GM21381 (cell line): ENCODE measurements around the gene SSBP3.

Experiments used
- ATAC-seq: cut with Tn5 transposase; IDR thresholded peaks from one replicate; pipeline ENCODE4 v1.9.1; 2021; ENCODE audit warnings: mild to moderate bottlenecking, moderate library complexity; ENCODE audit not compliant: unreplicated experiment

The SSBP3 gene

DNA sequence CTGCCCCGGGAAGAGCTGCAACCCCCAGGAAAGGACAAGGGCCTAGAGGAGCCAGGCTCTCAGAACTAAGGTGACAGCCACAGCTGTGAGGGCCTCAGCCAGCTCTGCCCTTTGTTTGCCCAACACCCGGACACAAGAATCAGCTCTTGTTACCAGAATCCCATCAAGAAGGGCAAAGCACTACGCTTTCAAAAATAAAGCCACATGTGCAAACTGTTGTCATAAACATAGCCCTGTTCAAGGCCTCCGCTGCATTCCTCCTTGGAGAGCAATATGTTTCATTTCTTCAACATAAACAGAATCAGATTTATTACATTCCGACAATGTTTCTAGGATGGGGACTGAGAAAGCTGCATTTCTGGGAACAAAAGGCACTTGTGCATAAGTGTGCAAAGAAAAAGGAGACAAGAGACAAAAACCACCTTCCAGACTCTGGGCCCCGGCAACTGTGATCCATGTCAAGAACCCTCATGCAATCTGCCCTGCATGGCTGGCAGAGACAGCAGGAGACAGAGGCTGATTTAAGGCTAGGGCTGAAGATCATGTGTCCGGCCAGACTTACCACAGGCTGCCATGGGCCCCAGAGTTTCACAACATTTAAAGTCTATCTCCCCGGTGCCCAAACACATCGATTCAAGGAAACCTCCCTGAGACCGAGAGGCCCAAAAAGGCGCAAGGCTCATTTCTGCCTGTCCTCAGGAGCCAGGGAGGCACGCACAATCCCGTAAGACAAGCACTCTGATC is 71.0 kb downstream of the SSBP3 start:
- ATAC-seq = no peak

DNA sequence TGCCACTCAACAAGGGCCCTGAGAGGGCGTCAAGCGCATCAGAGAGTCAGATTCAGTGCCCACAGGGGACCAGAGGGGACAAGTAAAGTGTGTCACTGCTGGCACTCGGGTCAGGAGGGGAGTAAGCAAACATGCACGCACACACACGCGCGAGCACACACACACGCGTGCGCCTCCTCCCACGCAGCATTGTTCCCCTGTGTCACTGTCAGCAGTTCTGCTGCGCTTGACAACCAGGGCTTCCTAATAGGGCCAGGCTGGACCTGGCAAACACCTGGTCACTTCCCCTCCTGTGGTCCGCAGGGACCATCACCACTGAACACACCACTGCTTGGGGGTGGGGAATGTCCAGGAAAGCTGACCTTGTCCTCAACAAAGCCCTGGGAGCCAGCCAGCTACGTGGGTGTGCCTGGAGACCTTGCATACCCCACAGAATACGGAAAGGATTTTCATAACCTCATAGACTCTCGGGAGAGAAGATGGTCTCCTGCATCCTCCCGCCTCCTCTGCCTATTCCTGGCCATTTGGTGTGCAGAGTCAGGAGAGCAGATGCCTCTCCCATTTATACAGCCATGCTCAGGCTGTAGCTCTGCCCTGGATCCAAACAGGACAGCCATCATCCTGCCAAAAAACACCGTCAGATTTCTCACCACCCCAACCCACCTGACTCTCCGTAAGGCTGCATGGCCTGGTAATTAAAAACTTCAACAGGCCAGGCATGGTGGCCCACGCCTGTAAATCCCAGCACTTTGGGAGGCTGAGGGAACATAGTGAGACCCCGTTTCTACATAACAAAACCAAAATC is 73.2 kb downstream of the SSBP3 start:
- ATAC-seq = no peak

DNA sequence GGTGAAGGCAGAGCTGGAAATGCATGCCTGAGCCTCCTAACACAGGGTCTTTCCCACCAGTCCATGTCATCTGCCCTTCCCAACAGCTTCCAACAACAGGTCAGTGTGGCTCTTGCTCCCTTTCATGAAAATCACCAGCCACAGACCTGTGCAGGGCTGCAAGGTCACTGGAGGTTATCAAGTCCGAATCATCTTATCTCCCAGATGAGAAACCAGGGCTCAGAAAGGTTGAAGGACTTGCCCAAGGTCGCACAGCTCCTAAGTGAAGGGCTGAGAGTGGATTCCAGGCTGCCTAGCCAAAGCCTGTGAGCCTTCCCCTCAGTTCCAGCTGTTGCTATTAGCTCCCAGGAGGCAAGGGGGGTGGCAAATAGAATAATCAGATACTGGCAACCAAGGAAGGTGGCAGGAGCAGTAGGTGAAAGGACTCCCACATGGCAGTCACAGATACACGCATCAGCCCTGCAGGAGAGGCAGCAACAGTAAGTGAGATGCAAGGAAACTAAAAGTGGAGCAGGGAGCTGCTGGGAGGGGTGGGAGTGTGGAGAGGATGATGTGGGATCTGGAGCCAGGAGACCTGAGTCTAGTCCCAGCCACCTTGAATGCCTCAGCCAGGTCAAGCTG is 74.2 kb downstream of the SSBP3 start:
- ATAC-seq = no peak

DNA sequence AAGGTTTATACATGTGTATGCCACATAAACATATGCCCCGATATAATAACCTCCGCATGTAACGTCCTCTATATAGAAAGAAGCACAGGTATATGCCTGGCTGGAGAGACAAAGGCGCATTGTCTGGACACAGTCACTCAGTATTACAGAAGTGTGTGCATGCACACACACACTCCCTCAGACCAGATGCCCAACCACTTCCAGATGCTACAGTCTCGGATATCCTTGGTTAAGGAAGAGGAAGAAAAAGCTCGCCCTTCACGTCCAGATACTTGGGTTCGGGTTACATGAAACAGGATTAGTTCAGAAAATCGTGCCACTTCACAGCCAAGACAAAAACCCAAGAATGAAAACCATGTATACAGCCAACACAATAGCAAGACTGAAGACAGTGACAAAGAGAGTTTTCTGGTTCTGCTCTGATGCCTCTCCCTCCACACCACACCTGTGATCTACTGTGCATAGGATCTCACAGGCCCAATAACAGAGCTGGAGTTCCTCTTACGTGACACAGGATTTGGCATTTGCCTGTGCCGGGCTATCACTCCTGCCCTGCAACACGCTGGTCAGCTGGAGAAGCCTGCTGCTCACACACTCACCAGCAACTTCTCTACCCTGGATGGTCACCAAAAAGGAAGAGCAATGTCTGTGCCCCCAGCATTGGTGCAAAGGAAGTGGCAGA is 75.0 kb downstream of the SSBP3 start:
- ATAC-seq = no peak

DNA sequence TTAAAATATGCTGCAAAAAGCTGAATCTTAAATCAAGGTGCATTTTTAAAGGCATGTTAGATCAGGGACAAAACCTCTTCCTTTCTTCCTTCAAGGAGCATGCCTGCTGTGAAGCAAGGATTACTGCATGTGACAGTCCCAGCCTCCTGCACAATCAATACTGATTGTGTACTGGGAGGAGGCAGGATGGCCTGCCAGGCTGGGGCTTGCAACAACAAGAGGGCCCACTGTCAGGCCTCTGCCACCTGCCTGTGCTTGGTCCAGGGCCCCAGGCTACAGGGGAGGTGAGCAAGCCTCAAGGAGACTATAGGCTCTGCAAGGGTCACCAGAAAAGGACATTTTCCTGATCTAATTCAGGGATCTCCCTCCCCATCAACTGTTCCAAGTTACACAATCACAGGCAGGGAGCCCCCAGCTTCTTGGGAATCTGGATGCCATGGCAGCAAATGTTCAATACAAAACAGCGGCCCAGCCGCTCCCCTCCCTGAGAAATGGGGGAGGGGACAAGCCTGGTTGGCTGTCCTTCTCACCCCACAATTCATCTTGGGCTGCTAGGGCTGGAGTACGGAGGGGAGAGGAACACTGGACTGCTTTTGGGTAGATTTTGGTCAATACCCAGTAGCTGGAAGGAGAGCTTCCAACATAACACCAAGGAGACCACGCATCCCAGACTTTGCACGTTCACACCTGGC is 76.7 kb downstream of the SSBP3 start:
- ATAC-seq = no peak

DNA sequence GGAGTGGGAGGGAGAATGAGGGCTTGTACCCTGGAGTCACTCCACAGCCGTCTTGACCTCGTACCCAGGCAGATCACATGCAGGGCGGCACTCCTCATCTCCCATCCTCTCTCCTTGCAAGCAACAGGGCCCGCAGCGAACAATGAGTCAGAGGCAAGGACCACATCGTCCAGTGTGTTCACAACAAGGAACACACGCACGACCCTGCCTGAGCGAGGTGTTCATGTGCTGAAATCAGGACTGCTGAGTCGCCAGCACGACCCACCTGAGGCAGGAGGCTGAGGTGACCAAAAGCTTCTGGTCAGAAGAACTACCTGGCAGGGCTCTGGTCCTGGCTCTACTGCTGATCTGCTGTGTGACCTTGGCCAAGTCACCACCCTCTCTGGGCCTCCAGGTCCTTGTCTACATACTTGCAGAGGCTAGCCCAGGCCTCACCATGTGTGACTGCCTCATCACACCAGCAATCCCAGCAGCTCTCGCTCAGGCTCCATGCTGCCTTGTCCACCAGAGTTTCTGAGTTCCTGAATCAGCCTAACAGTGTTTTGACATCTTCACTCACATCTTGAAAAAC is 78.0 kb downstream of the SSBP3 start:
- ATAC-seq = no peak

DNA sequence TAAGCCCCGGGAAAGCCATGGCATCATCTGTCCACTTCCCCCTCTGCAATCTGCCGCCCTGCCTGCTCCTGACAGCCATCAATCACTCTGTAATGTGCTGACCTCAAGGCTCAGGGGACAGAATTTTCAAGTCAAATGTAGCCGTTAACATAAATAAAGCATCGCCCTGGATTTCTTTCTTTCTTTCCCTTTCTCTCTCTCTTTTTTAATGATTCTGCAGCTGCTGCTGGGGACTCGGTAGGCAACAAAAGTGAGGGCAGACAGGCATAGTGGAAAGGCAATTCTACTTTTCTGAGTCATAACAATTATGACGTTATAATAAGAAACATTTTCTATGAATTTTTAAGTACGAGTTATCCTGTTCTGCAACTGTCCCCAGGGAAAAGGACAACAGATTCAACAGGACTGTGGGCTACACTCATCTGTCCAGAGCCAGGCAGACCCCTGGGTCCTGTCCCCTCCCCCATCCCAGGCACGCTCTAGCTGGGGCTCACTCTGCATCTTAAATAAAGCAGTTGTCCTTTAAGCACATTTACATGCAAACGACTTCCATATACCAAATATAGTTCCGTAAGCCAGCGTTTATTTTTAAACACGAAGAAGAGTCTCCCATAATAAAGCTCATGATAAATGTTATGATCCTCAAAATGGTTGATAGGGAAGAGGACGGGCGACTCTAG is 78.7 kb downstream of the SSBP3 start:
- no peak for ATAC-seq

- ATAC-seq = no peak
Observed at GRCh38 chr1:54326543-54327385, 79.4 kb downstream of the SSBP3 start.

- ATAC-seq = no peak
Observed at GRCh38 chr1:54325703-54326461, 80.3 kb downstream of the SSBP3 start.

DNA sequence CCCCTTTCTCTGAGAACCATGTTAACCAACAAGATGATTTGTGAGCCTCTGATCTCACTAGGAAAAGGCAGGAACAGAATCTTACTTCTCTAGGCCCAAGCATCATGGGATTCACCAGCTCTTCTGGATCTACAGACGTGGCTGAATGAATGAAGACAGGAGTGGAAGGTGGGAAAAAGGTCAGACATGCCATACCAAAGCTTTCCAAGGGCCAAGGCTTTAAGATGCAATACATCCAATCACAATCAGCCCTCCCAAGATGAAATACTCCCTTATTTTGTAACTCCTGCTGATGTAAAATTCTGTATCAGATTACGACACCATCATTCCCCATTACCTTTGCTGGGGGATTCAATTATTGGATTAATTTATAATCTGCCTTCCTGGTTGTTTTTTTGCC is 80.9 kb downstream of the SSBP3 start:
- ATAC-seq = no peak

- ATAC-seq = no peak
Observed at GRCh38 chr1:54324251-54325140, 81.7 kb downstream of the SSBP3 start.

DNA sequence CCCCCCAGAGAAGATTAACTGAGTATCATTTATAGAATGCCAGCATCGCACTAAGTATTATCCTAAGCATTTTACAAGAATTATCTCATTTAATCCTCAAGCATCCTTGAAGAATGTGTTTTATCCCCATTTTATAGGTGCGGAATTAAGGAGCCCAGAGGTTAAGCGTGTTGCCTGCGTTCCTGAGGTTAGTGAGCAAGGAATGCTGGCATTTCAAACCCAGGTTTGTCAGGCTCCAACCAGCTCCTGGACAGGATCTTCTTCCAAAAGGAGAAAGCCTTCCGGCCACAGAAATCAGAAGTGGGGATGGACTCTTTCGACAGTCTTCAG is 82.3 kb downstream of the SSBP3 start:
- no peak for ATAC-seq

- ATAC-seq = no peak
Observed at GRCh38 chr1:54323324-54323739, 82.9 kb downstream of the SSBP3 start.

DNA sequence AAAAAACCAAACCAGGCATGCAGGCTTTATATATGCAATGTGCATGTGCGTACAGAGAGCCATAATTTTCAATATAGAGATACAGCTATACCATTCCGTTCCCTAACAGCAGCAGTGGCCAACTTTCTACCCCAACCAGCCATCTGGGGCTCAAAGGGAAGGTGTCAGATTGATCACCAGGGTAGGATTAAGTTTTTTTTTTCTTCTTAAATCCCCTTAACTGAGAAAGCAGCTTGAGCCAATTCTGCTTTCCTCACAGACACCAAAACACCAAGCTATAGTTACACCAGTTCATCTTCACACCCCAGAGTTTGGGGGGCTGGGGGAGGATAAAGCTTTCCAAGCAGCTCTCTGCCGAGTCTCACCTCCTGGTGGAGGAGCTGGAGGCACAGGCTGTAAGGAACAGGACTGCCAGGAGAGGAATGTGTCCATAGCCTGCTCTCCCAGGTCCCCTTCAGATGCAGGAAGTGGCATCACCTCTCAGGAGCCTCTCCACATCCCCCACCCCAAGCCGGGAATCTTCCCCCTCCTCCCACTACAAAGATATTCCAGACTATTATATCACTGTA is 87.9 kb downstream of the SSBP3 start:
- ATAC-seq = no peak

DNA sequence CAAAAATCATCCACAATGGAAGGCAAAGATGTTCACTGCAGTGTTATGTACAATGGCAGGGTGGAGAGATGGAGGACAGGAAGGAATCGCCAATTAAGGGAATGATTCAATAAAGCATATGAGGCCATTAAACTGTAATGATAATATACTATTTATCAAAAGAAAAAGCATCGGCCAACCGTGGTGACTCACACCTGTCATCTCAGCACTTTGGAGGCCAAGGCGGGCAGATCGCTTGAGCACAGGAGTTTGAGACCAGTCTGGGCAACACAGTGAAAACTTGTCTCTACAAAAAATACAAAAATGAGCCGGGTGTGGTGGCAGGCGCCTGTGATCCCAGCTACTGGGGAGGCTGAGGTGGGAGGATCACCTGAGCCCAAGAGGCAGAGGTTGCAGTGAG is 89.1 kb downstream of the SSBP3 start:
- no peak for ATAC-seq

DNA sequence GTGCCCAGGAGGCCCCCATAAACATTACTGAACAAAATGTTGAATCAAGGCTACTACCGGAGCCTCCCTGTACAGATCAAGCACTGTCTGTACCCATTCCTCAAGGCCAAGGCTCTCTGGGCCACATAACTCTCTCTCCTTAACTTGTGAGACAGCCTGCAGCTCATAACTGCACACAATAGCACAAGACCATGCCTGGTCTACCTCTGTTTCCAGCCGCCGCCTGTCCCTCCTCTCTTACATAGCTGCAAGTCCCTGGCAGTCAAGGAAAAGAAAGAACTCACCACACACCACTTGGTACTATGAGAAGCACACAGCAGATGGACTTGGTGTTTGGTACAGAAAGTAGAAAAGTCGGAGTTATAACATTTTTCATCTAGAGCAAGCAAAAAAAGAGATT is 91.1 kb downstream of the SSBP3 start:
- no peak for ATAC-seq

DNA sequence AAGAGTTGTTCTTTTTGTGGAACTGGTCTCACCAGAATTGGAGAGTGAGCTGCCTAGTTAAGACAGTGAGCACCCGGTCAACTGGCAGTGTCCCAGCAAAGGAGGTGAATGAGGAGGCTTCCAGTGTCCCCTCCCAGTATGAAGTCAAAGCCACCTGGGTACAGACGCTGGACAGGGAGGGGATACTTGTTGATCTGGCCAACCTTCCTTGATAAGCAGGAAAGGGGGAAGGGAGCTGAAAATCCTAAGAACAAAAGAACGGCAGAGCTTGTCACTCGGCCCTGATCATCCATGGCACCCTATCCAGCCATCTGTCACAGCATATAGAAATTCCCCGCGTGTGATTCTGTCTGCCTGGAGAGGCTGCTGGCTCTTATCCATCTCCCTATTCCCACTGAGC is 91.5 kb downstream of the SSBP3 start:
- no peak for ATAC-seq
